Measurements from ENCODE around the gene SSH2.
A peak's percentile ranks its signal among the peaks of the same experiment; 100 is the strongest.

SSH2 gene

GRCh38 chr17:29616300-29617048 lies 313.6 kb downstream of the SSH2 start:
- H3K4me3 ChIP-seq (ENCODE audit: low read depth, low read length), result peak overlapping the region; percentile 37

DNA sequence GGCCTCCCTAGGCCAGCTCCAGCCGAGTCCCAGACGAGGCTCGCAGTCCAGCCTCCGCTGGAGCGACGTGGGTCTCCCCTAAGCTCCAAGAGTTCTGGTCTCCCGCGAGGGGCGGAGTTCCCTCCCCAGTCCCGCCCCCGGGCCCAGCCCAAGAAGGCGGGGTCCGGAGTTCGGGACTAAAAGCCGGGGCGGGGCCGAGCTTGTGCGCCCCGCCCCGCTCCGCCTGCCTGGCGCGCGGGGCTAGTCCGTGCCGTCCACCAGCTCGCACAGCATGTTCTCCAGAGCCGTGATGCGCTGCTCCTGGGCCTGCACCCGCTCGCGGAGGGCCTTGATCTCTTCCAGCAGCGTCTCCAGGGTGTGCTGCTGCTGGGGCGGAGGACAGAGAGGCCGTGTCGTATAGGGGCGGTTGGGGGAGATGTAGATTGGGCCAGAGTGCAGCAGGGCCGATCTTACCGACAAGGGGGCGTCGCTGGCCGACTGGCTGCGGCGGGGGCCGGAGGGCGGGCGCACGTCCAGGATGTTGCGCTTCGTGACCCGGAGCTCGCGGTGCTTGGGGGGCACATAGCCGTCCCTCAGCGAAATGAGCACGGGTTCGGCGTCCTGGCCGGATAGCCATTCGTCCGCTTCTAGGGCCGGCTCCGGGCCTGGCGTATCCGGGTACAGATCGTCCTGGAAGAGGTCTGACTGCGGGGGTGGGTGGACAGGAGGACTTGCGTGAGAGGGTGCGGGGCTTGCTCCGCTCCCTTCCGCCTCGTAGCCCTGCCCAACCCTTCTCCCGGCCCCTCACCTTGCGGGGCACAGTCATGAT lies 314.3 kb downstream of the SSH2 start:
- H3K4me3 ChIP-seq (ENCODE audit: low read depth, low read length), result peak overlapping the region; percentile 37

GRCh38 chr17:29615048-29615385 lies 315.0 kb downstream of the SSH2 start:
- peak overlapping the region; percentile 37 for H3K4me3 ChIP-seq (ENCODE audit: low read depth, low read length)

GRCh38 chr17:29614349-29615047 lies 315.5 kb downstream of the SSH2 start:
- H3K4me3 ChIP-seq (ENCODE audit: low read depth, low read length), result no peak overlapping the region

GRCh38 chr17:29613856-29614255 lies 316.2 kb downstream of the SSH2 start:
- H3K4me3 ChIP-seq (ENCODE audit: low read depth, low read length), result peak overlapping the region; percentile 20

GRCh38 chr17:29613352-29613837 lies 316.6 kb downstream of the SSH2 start:
- H3K4me3 ChIP-seq (ENCODE audit: low read depth, low read length), result peak overlapping the region; percentile 20

- H3K4me3 ChIP-seq (ENCODE audit: low read depth, low read length), result no peak overlapping the region
Measured at GRCh38 chr17:29612404-29613280, 317.4 kb downstream of the SSH2 start.

- no peak overlapping the region for H3K4me3 ChIP-seq (ENCODE audit: low read depth, low read length)
Measured at GRCh38 chr17:29612094-29612403, 318.0 kb downstream of the SSH2 start.

DNA sequence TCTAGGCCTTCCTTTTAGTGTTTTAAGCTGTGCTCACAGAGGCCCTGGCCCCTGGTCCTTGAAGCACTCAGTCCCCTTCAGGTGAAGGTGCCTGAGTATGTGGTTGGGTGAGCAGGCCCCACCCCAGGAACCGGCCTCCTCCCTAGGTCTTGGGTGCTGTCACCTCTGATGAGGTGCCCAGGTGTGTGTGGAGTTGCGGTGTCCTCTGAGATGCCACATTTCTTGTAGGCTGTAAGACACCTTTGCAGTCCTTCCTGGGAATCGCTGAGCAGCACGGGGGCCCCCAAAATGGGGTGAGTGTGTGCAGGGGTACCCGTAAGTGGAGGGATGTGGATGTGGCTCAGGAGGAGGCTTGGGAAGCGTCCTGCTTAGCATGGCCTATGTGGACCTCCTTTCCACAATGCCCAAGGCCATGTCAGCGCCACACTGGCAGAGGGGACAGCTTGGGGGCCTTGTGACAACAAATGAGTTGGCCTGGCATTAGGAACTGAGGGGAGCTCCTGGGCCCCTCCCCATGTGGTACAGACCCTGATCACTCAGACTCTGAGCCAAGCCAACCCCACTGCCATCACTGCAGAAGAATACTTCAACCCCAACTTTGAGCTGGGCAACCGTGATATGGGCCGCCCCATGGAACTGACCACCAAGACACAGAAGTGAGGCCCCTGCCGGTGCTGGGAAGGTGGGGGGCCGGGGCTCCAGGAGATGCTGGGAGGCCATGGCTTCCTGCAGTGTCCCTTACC lies 318.5 kb downstream of the SSH2 start:
- no peak overlapping the region for H3K4me3 ChIP-seq (ENCODE audit: low read depth, low read length)

DNA sequence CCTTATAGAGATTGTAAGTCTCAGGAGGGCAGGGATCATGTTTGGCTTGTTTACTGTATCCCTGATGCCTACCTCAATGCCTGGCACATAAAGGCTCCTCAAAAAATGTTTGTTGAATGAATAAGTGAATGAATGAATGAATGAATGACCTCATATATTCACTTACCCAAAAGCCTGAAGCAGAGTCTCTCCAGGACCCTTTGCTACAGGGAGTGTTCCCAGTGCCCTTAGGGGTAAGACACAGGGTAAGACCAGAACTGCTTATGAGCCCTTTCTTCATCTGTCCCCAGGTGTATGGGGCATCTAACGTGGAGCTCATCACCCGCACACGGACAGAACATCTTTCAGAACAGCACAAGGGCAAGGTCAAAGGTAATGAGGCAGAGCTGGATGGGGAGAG lies 319.6 kb downstream of the SSH2 start:
- H3K4me3 ChIP-seq (ENCODE audit: low read depth, low read length), result no peak overlapping the region

DNA sequence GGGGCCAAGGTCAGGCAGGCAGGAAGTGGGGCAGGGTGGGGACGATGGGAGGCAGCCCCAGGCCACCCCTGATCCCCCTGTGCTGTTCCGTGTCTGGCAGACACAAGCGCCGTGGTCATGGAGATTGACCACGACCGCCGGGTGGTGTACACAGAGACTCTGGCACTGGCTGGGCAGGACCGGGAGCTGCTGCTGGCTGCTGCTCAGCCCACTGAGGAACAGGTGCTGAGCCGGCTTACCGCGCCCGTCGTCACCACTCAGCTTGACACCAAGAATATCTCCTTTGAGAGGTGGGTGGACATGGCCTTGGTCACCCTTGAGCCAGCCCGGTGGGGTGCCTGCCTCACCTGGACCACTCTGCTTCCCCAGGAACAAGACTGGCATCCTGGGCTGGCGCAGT lies 321.0 kb downstream of the SSH2 start:
- H3K4me3 ChIP-seq (ENCODE audit: low read depth, low read length), result no peak overlapping the region

GRCh38 chr17:29607557-29608195 lies 322.4 kb downstream of the SSH2 start:
- H3K4me3 ChIP-seq (ENCODE audit: low read depth, low read length), result no peak overlapping the region

- H3K4me3 ChIP-seq (ENCODE audit: low read depth, low read length), result no peak overlapping the region
Measured at GRCh38 chr17:29603109-29603674, 326.8 kb downstream of the SSH2 start.

DNA sequence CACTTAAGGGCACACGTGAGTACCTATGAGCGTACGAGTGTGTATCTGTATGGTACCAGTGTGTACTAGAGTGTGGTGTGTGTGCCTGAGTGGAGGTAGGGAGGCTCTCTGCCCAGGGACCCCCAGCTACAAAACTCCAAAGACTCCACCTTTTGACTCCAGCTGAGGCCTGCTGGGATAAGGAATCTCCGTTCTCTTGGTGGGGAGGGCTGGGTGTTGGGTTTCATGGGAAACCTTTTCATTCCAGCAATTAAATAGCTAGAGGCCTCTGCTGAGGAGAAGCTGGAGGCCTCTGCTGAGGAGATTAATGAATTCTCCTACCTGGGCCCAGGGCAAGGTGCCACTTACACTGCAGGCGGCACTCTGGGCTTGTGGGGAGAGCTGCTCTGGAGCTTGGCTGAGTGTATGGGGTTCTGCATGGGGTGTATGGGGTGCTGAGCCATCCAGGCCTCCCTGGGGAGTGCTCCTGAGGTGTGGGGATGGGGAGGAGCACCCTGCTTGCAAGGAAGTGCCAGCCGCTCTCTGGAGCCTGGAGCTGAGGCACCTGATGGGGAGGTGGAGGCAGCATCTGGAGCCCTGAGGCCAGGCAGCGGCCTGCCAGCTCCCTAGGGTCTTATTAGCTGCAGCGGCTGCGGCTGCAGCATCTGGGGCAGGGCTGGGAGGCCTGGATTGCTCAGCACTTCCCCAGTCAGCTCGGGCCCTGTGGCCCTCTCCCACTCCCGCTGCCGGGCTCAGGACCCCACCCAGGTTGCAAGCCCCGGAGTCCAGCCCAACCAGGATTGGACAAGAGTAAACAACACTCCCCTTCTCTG lies 332.5 kb downstream of the SSH2 start:
- no peak overlapping the region for H3K4me3 ChIP-seq (ENCODE audit: low read depth, low read length)

- no peak overlapping the region for H3K4me3 ChIP-seq (ENCODE audit: low read depth, low read length)
Measured at GRCh38 chr17:29596811-29597210, 333.2 kb downstream of the SSH2 start.

DNA sequence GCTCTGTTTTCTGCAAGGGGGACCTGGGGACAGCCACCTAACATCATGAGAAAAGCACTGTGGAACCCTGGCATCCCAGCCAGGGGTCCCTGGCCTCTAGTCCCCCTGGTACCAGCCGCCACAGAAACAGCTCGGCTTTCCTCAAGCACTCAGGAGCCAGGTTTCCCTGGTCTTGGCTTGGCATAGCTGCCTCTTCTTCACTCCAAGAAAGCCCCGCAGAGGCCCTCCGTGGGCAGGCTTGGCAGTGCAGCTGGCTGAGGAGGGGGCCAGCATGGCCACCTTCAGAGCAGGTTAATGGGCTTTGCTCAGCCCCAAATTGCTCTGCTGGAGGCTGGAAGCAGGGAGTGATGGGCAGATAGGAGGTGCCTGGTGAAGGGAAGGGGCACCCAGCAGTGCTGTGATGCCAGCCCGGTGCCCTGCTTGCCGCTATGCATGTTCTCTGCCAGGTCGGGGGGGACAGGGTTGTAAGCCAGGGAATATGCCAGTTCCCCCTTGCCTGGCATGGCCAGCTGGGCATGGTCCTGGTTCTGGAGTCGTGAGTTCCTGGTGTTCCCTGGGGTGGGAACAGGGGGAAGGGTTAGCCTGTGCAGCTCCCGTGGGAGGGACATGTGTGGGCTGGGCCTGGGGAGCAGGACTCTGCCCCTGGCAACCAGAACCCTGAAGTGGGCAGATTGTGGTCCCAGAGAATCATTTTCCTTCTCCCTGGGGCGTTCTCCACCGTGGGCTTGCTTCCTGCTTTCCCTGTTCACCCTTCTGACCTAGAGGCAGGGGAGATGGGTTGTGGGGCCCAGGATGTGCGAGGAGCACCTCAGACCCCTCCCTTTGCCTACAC lies 333.9 kb downstream of the SSH2 start:
- no peak overlapping the region for H3K4me3 ChIP-seq (ENCODE audit: low read depth, low read length)

GRCh38 chr17:29595107-29595942 lies 334.7 kb downstream of the SSH2 start:
- H3K4me3 ChIP-seq (ENCODE audit: low read depth, low read length), result no peak overlapping the region
